GM19455 (cell line): ENCODE data around the gene SERTAD4.

ENCODE experiments used
- ATAC-seq: cut with Tn5 transposase; IDR thresholded peaks from one replicate; pipeline ENCODE4 v1.9.1; 2021; ENCODE audit not compliant: unreplicated experiment

The SERTAD4 gene

DNA sequence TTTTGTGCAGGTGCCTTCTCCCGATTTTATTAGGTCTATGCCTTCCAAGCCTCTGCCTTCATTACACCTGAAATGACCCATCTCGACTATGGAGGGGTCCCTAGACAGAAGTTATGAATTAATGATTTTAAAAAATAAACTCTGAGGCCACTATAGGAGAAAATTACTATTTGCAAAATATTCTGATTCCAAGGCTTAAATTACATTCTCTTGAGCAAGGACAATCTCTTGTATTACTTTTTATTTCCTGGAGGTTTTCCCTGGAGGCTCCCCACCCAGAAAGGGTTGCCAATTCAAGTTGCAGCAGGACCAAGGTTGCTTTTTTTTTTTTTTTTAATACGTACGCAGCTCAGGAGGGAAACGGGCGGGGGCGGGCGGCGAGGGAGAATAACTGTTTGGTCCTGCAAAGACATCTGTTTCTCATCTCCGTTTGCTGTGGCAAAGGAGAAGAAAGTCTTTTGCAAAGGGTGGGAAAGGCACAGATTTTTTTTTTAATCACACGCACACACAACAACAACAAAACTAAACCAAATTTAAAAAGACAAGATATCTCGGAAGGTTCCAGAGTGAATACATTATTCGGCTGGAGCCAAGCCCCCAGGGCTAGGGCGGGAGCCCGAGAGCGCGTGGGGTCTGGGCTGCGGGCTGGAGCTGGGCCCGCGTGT is 618 bp upstream of the SERTAD4 start:
- ATAC-seq: no peak

DNA sequence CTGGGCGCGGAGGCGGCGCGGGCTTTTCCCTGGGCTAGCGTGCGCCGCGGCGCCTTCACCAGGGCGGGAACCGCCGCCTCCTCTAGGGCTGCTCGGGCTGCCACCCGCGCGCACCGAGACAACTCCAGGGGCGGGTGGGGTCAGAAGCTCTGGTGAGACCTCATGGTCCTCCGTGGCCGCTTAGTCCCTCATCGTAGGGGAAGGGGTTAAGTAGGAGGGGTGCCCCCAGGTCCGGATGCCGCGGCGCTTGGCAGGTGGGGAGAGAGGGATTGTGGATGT is 559 bp downstream of the SERTAD4 start:
- no peak for ATAC-seq

- ATAC-seq: no peak
These were observed 1.1 kb downstream of the SERTAD4 start for GRCh38 chr1:210233495-210234328.

- ATAC-seq: no peak
These were observed 1.7 kb downstream of the SERTAD4 start for GRCh38 chr1:210234329-210234757.

DNA sequence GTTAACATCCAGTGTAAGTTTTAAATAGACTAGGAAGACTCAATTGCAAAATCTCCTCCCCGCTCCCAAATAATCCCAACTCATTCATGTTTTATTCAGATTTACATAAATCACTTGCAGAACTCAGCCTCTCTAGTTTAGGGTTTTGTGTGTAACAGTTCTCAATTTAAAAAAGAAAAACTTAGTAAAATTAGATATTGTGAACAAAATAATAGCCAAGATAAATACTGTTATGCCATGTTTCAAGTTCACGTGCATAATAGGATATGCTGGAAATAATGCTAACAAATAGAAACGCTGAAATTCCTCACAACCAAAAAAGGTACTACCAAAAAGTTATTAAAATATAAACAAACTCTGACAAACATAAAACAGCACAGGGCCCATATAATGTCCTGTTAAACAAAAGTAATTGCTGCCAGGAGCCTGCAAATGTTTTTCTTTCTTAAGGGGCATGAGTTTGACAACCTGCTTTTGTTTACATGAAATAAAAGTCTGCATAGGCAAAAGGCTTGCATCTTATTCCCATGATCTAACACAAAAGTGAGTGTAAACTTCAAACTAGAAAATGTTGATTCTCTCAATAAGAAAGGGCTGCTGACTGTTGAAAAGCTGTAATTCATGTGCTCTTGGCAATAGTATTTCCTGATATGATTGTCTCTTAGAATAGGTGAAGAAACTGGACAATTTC is 2.9 kb downstream of the SERTAD4 start:
- no peak for ATAC-seq

GRCh38 chr1:210236386-210236839 is 3.8 kb downstream of the SERTAD4 start:
- no peak for ATAC-seq

GRCh38 chr1:210236840-210237409 is 4.3 kb downstream of the SERTAD4 start:
- ATAC-seq: no peak

- no peak for ATAC-seq
These were observed 4.9 kb downstream of the SERTAD4 start for GRCh38 chr1:210237479-210237878.

DNA sequence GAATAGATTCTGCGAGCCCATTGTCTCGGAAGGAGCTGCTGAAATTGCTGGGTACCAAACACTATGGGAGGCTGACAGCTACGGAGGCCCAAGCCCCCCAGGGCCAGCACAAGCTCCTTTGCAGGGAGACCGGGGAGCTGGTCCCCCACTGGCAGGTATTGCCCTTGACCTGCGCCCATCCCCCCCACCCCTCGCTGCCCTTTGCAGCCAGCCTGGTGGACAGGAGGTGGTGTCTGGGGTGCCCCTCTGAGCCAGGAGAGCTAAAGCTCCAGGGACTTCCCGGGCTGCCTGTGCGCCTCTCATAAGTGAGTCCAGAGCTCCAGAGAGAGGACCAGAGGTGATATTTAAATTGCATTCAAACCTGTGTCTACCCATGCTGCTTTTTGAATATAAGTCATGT is 5.4 kb downstream of the SERTAD4 start:
- ATAC-seq: no peak

- no peak for ATAC-seq
These were observed 6.9 kb downstream of the SERTAD4 start for GRCh38 chr1:210239349-210240111.

DNA sequence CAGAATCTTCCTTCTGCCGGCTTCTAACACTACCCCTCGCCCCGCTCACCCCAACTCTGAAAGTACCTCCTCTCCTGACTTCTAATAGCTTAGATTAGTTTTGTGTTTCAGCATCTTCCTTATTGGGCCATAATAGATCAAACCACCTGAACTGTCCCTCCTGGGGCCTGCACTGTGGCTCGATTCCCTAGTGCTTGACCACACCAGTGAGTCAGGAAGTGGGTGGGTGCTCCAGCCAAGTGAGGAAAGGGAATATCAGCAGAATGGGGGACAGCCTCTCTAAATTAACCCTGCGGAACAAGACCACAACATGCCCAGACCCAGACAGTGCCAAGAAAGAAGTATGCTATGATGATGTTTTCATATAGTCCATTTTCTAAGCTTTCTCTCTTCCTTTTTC is 8.5 kb downstream of the SERTAD4 start:
- ATAC-seq: no peak

DNA sequence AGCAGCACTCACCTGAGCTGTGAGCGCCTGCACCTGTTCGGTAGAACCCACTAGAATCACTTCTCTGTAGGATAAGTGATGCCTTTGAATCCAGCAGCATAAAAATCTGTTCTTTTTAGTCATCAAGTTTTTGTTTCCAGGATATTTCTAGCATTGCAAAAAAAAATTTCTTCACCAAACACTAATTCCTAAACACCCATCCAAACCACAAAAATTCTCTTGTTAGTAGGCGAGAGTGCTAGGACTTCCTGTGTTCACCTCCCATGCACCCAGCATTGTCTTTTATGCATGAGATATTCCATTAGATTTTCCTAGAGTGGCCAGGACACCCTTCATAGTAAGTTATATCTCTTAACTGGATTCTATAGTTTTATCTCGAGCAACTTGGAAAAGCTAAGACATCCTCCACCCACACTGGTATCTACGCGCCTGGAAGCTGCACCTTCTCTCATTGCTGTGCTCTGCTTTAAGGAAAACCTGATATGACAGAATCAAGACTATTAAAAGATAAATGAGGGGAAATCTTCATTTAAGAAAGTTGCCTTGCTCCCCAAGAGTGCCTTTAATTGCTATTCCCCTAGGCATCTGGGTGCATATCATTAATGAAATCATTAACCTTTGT is 12.3 kb downstream of the SERTAD4 start:
- no peak for ATAC-seq

DNA sequence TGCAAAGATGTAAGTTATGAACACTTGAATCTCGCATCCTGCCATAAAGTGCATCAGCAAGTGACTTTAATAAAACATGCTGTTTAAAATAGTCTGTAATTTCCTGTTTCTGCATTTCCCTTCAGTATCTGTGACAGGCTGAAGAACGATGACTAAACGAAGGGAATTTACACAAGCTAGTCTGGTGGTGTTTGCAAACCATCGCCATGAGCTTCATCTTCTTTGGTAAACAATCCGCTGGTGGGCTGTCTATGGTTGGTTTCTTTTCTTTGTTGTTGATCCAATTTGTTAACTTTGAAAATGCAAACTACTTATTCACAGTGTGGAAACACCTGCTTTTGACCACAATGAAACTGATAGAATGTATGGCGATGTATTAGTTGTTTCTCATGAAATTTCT is 13.9 kb downstream of the SERTAD4 start:
- no peak for ATAC-seq

GRCh38 chr1:210248341-210248740 is 15.7 kb downstream of the SERTAD4 start:
- no peak for ATAC-seq

GRCh38 chr1:210250665-210250997 is 18.0 kb downstream of the SERTAD4 start:
- ATAC-seq: no peak

GRCh38 chr1:210250998-210251679 is 18.5 kb downstream of the SERTAD4 start:
- ATAC-seq: no peak

DNA sequence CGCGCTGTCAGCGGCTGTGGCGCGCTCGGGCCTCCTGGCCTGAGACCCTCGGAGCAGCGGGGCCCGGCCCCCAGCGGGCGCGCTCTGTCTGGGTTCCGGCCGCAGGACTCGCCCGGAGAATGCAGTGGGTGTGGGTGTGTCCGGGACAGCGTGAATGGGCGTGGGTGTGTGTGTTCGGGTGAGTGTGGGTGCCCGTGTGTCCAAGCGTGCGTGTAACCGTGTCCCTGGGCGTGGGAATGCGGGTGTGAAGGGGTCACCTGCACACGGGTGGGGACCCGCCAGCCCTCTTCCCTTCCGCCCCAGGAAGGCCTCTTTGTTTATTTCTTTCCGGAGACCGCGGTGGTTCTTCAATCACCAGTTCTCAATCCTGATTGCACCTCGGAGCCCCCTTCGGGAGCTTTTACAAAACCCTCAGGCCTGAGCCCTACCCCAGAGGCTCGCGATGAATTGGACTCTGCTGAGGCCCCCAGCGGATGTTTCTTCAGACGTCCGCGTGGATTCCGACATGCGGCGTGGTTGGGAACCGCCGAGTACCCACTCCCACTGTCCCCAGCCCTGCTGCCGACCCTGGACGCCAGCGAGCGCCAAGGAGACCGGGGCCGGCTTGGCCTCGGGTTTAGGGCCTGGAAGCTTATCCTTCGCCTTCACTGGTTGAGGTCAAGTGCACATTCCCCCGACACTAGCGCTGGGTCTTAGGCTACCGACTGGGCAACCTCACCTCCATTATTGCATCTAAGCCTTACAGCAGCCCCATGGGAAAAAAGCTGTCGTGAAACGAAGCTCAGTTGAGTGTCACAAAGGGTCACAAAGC is 19.3 kb downstream of the SERTAD4 start:
- ATAC-seq: no peak

DNA sequence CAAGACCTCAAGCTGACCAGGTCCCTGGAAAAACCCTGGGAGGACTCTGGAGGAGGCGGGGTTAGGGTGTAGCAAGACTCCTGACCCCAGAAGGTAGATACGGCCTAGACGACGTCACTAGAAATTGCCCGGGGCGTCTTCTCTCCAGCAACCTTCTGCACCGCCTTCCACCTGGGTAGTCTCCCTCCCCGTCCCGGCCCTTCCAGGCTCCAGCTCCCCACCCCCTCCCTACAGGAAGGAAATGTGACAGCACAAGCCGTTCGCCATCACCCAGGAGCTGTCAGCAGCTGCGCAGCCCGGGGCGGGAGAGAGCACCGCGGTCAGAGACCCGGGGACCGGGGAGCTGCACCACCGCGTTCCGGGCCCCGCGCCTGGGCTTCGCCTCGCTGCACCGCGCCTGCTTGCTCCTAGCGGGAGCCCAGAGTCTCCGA is 20.0 kb downstream of the SERTAD4 start:
- ATAC-seq: no peak

- ATAC-seq: no peak
These were observed 21.7 kb downstream of the SERTAD4 start for GRCh38 chr1:210254298-210254697.
